Bronchial epithelial cell (primary cell): ENCODE measurements around the gene RTN4R. TPM values are rescaled to one million over a fixed set of nuclear protein-coding genes. Genes with fewer than 3 reads are reported as not detected.

ENCODE experiments used
- DNase-seq: peaks from one replicate; pipeline ENCODE4 v3.0.0-alpha.2; 2010; ENCODE audit warnings: low read depth
- FAIRE-seq: peaks from 2 replicates; lab custom pipeline; 2011; peaks lifted over from hg19 to GRCh38; lab: Jason Lieb, UNC
- H3K27me3 ChIP-seq: 2 replicates; pipeline ENCODE4 v1.5.1; 2011; ENCODE audit warnings: low read length; ENCODE audit not compliant: control insufficient read depth, insufficient read depth
- H3K36me3 ChIP-seq: 2 replicates; pipeline ENCODE4 v1.5.1; 2011; ENCODE audit warnings: low read length; ENCODE audit not compliant: control insufficient read depth, insufficient read depth
- H3K4me3 ChIP-seq: 2 replicates; pipeline ENCODE4 v1.5.1; 2011; ENCODE audit warnings: mild to moderate bottlenecking, low read depth, low read length, control low read depth
- total RNA-seq: library from RNA; depleted of rRNA; stranded (reverse); fragments of >200 nt; gene quantifications from 2 replicates; pipeline ENCODE4 v1.2.1, GENCODE V29; 2014
- TF ChIP-seq, protein P1 (sequence below): IDR thresholded peaks from 2 replicates; pipeline ENCODE4 v1.5.1; 2011; ENCODE audit warnings: mild to moderate bottlenecking, moderate library complexity, low read length, control low read depth, inconsistent platforms; ENCODE audit not compliant: insufficient read depth, severe bottlenecking

The RTN4R gene
- total RNA-seq, 1 donor from 2014 or later, result 2.6 TPM

DNA sequence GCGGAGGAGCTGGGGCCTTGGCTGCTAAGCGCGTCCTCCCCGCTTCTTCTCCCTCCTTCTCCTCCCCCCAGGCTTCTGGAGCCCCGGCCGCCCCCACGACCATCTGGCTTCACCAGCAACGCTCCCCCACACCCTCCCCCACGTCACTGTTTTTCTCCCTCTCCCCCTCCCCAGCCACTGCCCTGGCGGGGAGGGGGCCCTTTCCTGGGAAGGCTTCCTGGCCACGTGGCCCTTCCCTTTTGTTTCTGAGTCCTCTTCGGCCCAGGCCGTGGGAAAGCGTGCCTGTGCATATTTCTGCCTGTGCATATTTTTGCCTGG lies 27.7 kb downstream of the RTN4R start:
- Histone ChIP-seq H3K4me3 (no peak overlapping the region), H3K36me3 (peaks cover 3% of the 10 kb centered on the region), H3K27me3 (no peaks in the 10 kb centered on the region)
- TF ChIP-seq, protein P1, sequence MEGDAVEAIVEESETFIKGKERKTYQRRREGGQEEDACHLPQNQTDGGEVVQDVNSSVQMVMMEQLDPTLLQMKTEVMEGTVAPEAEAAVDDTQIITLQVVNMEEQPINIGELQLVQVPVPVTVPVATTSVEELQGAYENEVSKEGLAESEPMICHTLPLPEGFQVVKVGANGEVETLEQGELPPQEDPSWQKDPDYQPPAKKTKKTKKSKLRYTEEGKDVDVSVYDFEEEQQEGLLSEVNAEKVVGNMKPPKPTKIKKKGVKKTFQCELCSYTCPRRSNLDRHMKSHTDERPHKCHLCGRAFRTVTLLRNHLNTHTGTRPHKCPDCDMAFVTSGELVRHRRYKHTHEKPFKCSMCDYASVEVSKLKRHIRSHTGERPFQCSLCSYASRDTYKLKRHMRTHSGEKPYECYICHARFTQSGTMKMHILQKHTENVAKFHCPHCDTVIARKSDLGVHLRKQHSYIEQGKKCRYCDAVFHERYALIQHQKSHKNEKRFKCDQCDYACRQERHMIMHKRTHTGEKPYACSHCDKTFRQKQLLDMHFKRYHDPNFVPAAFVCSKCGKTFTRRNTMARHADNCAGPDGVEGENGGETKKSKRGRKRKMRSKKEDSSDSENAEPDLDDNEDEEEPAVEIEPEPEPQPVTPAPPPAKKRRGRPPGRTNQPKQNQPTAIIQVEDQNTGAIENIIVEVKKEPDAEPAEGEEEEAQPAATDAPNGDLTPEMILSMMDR, result no peak
- DNase-seq (no peak), FAIRE-seq (no peak)

DNA sequence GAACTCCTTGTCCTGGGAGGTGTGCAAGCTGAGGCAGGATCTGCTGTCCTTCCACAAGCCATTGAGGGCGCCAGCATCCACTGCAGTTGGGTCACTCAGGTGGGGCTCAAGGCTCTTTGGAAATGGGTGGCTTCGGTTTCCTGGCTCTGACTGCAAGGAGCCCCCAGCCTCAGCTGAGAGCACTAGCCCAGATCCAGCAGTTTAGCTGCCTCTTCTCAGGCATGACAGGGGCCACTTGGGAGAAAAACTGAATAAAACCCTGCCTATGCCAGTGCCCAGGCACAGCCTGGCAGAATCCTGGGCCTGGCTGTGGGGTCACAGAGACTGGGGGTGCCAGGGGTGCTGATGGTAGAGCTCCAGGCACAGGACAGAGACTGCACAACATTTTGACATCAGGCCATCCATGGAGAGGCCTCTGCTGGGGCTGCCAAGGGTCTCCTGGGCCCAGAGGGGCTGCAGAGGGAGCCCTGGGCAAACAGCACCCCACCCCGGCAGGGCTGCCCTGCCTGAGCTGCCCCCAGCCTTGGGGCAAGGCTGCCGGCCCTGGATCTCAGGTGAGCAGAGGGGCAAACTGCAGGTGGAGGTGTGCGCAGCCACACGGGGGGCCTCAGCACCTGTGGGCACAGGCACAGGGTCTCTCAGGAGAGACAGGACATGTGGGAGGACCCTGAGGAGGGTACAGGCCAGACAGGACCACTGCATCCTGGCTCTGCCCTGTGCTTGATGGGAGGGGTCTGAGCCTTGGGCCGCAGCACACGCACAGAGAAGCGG lies 28.3 kb downstream of the RTN4R start:
- Histone ChIP-seq H3K36me3 (peaks cover 3% of the 10 kb centered on the region), H3K4me3 (no peak overlapping the region), H3K27me3 (no peaks in the 10 kb centered on the region)
- DNase-seq (no peak), FAIRE-seq (no peak)
- TF ChIP-seq, protein P1, result no peak

DNA sequence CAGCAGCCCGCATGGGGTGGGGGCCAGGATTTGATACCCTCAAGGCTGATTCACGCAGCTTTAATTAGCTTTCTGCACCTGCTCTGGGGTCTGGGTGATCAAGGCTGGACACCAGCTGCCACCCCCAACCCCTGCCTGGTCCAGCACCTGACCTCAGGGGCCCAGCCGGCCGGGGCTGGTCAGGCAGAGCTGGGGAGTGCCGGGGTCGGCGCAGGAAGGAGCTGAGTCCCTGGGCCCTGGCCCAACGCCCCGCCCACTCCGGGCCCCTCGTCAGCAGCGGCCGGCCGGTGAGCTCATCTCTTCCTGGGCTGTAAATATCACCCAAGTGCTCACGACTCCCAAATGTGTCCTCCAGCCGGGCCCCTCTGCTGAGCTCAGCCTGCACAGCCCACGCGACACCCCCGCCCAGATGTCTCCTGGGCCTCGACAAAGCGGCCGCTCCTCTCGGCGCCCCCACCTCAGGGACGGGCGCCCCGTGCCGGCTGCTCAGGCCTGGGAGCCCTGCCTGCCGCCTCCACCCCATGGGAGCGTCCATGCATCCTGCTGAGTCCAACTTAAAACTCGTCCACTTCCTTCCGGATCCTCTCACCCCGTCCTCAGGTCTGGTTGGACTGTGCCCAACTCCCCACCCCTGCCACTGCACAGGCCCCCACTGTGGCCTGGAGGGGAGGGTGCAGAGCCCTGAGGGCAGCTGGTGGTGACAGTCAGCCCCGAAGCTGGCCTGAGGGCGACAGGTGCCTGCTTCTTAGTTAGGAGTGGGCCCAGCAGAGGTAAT lies 29.0 kb downstream of the RTN4R start:
- FAIRE-seq, result no peak
- no peaks in the 10 kb centered on the region for H3K27me3 ChIP-seq
- TF ChIP-seq, protein P1, result no peak

DNA sequence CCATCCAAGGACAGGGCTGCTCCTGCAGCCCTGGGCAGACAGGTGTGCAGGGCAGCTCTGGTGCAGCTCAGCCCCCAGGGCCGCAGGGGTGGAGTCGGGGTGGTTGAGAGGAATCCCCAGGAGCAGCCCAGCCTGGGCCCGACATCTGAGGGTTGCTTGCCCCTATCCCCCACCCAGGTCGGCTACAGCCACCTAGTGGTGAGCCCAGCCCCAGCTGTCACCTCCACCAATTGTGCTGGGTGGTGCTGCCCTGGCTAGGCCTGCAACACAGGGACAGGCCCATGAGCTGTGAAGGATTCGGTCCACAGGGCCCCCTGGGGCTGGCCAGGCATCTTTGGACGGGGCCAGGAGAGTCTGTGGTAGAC lies 29.6 kb downstream of the RTN4R start:
- TF ChIP-seq, protein P1, result peak; percentile 76
- Histone ChIP-seq H3K36me3 (peaks cover 3% of the 10 kb centered on the region), H3K4me3 (no peak overlapping the region), H3K27me3 (no peaks in the 10 kb centered on the region)
- DNase-seq, result peak; percentile 16
- no peak for FAIRE-seq

More for the DNA sequence above, 29.0 kb downstream of the RTN4R start:
- no peak for DNase-seq
- H3K36me3 ChIP-seq, result peaks cover 3% of the 10 kb centered on the region
- H3K4me3 ChIP-seq, result no peak overlapping the region

DNA sequence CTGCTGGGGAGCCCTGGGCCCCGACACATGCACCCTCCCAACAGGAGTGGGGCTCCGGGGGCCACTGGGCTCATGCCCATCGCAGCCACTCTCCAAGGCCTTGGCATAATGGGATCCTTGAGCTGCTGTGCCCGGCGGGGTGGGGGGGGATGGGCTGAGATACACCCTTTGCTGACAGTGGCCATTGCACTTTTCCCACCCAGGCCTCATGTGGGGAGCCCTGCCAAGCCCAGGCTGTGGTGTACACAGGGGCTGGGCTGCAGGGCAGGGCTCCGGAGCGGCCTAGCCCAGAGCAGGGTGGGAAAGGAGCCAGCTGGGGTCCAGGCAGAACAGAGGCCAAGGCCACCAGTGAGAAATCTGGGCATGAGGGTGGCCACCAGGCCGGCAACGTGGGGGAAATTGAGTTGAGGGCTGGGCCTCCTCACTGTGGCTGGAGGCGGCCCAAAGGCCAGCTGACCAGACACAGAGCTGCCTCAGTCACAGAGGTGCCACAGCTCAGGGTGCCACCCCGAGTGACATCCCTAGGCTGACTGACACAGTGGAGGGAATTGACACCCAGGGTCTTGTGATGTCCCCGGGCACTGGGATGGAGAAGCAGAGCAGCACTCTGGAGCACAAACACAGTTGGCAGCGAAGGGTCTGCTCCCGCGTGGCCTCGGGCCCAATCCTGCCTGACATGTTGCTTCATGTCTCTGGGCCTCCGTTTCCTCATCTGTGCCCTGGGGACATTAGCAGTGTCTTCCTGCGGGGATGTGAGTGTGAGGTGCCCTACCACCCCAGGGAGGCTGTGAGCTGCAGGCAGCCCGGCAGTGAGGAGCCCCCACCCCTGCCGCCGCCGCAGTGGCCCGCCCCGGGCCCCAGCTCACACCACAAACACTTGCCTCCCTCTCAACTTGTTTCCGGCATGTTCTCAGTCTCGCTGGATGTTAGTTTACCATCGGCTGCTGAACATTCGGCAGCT lies 30.4 kb downstream of the RTN4R start:
- H3K36me3 ChIP-seq, result peaks cover 3% of the 10 kb centered on the region
- no peaks in the 10 kb centered on the region for H3K27me3 ChIP-seq
- TF ChIP-seq, protein P1, result no peak
- peak; percentile 52 for FAIRE-seq
- DNase-seq, result peak; percentile 38
- H3K4me3 ChIP-seq, result no peak overlapping the region
